NCI-H748 (cell line): Measurements from ENCODE around the gene NDUFA8.

ENCODE experiments used
- DNase-seq: peaks from one replicate; lab custom pipeline; 2025; ENCODE audit not compliant: unreplicated experiment; lab: John Stamatoyannopoulos, UW

The NDUFA8 gene

GRCh38 chr9:122102156-122102555 lies 57.4 kb downstream of the NDUFA8 start:
- DNase-seq = no peak

GRCh38 chr9:122100756-122101155 lies 58.8 kb downstream of the NDUFA8 start:
- DNase-seq = no peak

GRCh38 chr9:122099271-122099869 lies 60.2 kb downstream of the NDUFA8 start:
- DNase-seq = peak; percentile 79

GRCh38 chr9:122097679-122098315 lies 61.8 kb downstream of the NDUFA8 start:
- no peak for DNase-seq

GRCh38 chr9:122096620-122097415 lies 62.8 kb downstream of the NDUFA8 start:
- DNase-seq = no peak

GRCh38 chr9:122095010-122095767 lies 64.4 kb downstream of the NDUFA8 start:
- DNase-seq = peak; percentile 70
